ENCODE measurements around the gene ZNF107. TPM values are rescaled to one million over a fixed set of nuclear protein-coding genes. Genes with fewer than 3 reads are reported as not detected.

Gene ZNF107
- total RNA-seq, 1 donor from 2014 or later: 7.8 TPM

DNA sequence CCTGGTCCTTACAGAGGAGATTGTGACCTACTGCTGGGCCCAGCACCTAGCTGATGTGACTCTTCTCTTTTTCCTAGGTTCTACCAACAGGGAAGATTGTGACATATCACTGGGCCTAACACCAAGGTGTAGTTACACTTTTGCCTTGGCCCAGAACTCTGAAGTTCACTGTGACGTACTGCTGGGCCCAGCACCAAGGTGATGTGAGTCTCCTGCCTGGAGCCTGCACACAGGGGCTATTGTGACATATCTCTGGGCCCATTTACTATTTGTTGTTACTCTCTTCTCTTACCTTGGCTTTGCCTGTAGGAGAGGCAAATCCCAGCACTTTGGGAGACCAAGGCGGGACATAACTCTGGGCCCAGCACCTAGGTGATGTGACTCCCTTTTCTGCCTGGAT lies 23.1 kb upstream of the ZNF107 start:
- Histone ChIP-seq H3K4me3 (ENCODE audit: insufficient read depth, low read depth, low read length) (no peak overlapping the region), H3K9ac (ENCODE audit: low read length) (no peak overlapping the region), H3K4me2 (ENCODE audit: low read length) (no peak overlapping the region), H3K9me3 (ENCODE audit: insufficient read depth, low read depth, low read length) (peaks cover 6% of the 10 kb centered on the region), H3K36me3 (ENCODE audit: insufficient read depth, low read length) (no peaks in the 10 kb centered on the region), H3K79me2 (ENCODE audit: insufficient read depth, low read length) (no peaks in the 10 kb centered on the region), H4K20me1 (ENCODE audit: insufficient read depth, low read length) (no peaks in the 10 kb centered on the region), H3K4me1 (ENCODE audit: insufficient read depth, low read length) (no peaks in the 10 kb centered on the region), H3K27me3 (ENCODE audit: insufficient read depth, low read length) (no peaks in the 10 kb centered on the region), H3K27ac (ENCODE audit: low read depth, low read length) (no peak overlapping the region), H2AFZ (ENCODE audit: low read depth, low read length) (no peak overlapping the region)
- peaks cover 7% of the 10 kb centered on the region for H3K9me3 Mint-ChIP-seq (ENCODE audit: unreplicated experiment)
- FAIRE-seq (no peak), DNase-seq (ENCODE audit: low read depth) (no peak)
- no peak overlapping the region for H3K4me3 Mint-ChIP-seq (ENCODE audit: unreplicated experiment)
- H3K27me3 Mint-ChIP-seq (ENCODE audit: low read depth, unreplicated experiment): no peaks in the 10 kb centered on the region
- no peak overlapping the region for H3K27ac Mint-ChIP-seq (ENCODE audit: unreplicated experiment)
- no peaks in the 10 kb centered on the region for H3K4me1 Mint-ChIP-seq (ENCODE audit: low read depth, unreplicated experiment)
- H3K36me3 Mint-ChIP-seq (ENCODE audit: low read depth, unreplicated experiment): no peaks in the 10 kb centered on the region
- TF ChIP-seq CTCF (IDR thresholded peaks at IDR 0.05; ENCODE audit: insufficient read depth, low read depth, low read length) (no peak), EZH2 (IDR thresholded peaks at IDR 0.05; ENCODE audit: insufficient read depth, low read length) (no peak)

GRCh38 chr7:64643566-64643965 lies 22.4 kb upstream of the ZNF107 start:
- DNase-seq (ENCODE audit: low read depth) (no peak), FAIRE-seq (no peak)
- Histone ChIP-seq H3K27ac (ENCODE audit: low read depth, low read length) (no peak overlapping the region), H2AFZ (ENCODE audit: low read depth, low read length) (no peak overlapping the region), H3K27me3 (ENCODE audit: insufficient read depth, low read length) (no peaks in the 10 kb centered on the region), H3K4me3 (ENCODE audit: insufficient read depth, low read depth, low read length) (no peak overlapping the region), H3K4me1 (ENCODE audit: insufficient read depth, low read length) (no peaks in the 10 kb centered on the region), H4K20me1 (ENCODE audit: insufficient read depth, low read length) (no peaks in the 10 kb centered on the region), H3K9ac (ENCODE audit: low read length) (no peak overlapping the region), H3K79me2 (ENCODE audit: insufficient read depth, low read length) (no peaks in the 10 kb centered on the region), H3K36me3 (ENCODE audit: insufficient read depth, low read length) (no peaks in the 10 kb centered on the region), H3K4me2 (ENCODE audit: low read length) (no peak overlapping the region), H3K9me3 (ENCODE audit: insufficient read depth, low read depth, low read length) (peaks cover 6% of the 10 kb centered on the region)
- peaks cover 7% of the 10 kb centered on the region for H3K9me3 Mint-ChIP-seq (ENCODE audit: unreplicated experiment)
- H3K4me1 Mint-ChIP-seq (ENCODE audit: low read depth, unreplicated experiment): no peaks in the 10 kb centered on the region
- H3K27me3 Mint-ChIP-seq (ENCODE audit: low read depth, unreplicated experiment): no peaks in the 10 kb centered on the region
- no peak overlapping the region for H3K4me3 Mint-ChIP-seq (ENCODE audit: unreplicated experiment)
- H3K27ac Mint-ChIP-seq (ENCODE audit: unreplicated experiment): no peak overlapping the region
- TF ChIP-seq EZH2 (IDR thresholded peaks at IDR 0.05; ENCODE audit: insufficient read depth, low read length): no peak
- no peak for TF ChIP-seq CTCF (IDR thresholded peaks at IDR 0.05; ENCODE audit: insufficient read depth, low read depth, low read length)
- H3K36me3 Mint-ChIP-seq (ENCODE audit: low read depth, unreplicated experiment): no peaks in the 10 kb centered on the region

- Mint-ChIP-seq H3K4me1 (ENCODE audit: low read depth, unreplicated experiment) (no peaks in the 10 kb centered on the region), H3K27me3 (ENCODE audit: low read depth, unreplicated experiment) (no peaks in the 10 kb centered on the region), H3K9me3 (ENCODE audit: unreplicated experiment) (peaks cover 10% of the 10 kb centered on the region), H3K36me3 (ENCODE audit: low read depth, unreplicated experiment) (no peaks in the 10 kb centered on the region), H3K4me3 (ENCODE audit: unreplicated experiment) (no peak overlapping the region), H3K27ac (ENCODE audit: unreplicated experiment) (no peak overlapping the region)
- Histone ChIP-seq H3K79me2 (ENCODE audit: insufficient read depth, low read length) (no peaks in the 10 kb centered on the region), H4K20me1 (ENCODE audit: insufficient read depth, low read length) (no peaks in the 10 kb centered on the region), H3K27me3 (ENCODE audit: insufficient read depth, low read length) (no peaks in the 10 kb centered on the region), H3K9me3 (ENCODE audit: insufficient read depth, low read depth, low read length) (peaks cover 4% of the 10 kb centered on the region), H3K4me3 (ENCODE audit: insufficient read depth, low read depth, low read length) (no peak overlapping the region), H3K36me3 (ENCODE audit: insufficient read depth, low read length) (no peaks in the 10 kb centered on the region), H3K4me1 (ENCODE audit: insufficient read depth, low read length) (no peaks in the 10 kb centered on the region), H2AFZ (ENCODE audit: low read depth, low read length) (no peak overlapping the region), H3K9ac (ENCODE audit: low read length) (no peak overlapping the region), H3K4me2 (ENCODE audit: low read length) (no peak overlapping the region), H3K27ac (ENCODE audit: low read depth, low read length) (no peak overlapping the region)
- no peak for TF ChIP-seq EZH2 (IDR thresholded peaks at IDR 0.05; ENCODE audit: insufficient read depth, low read length)
- no peak for TF ChIP-seq CTCF (IDR thresholded peaks at IDR 0.05; ENCODE audit: insufficient read depth, low read depth, low read length)
- FAIRE-seq: no peak
- no peak for DNase-seq (ENCODE audit: low read depth)
Observed at GRCh38 chr7:64651203-64651602, 14.7 kb upstream of the ZNF107 start.
